Astrocyte (in vitro differentiated cells and primary cell): ENCODE measurements around the gene INPP4B. TPM values are rescaled to one million over a fixed set of nuclear protein-coding genes. Genes with fewer than 3 reads are reported as not detected.

Experiments used
- DNase-seq: peaks from one replicate; pipeline ENCODE4 v3.0.0-alpha.2; 2010; ENCODE audit warnings: low read depth
- FAIRE-seq: peaks from 2 replicates; lab custom pipeline; 2011; peaks lifted over from hg19 to GRCh38; lab: Jason Lieb, UNC
- H2AFZ ChIP-seq: 2 replicates; pipeline ENCODE4 v1.6.0; 2012; ENCODE audit warnings: low read depth, low read length, inconsistent platforms
- H3K27ac ChIP-seq: 2 replicates; pipeline ENCODE4 v1.5.1; 2011; ENCODE audit warnings: low read depth, low read length, inconsistent platforms
- H3K27me3 ChIP-seq: 2 replicates; pipeline ENCODE4 v1.6.0; 2011; ENCODE audit warnings: low read length, inconsistent platforms; ENCODE audit not compliant: insufficient read depth
- H3K36me3 ChIP-seq: 2 replicates; pipeline ENCODE4 v1.5.1; 2011; ENCODE audit warnings: low read length, inconsistent platforms; ENCODE audit not compliant: insufficient read depth
- H3K4me1 ChIP-seq: 2 replicates; pipeline ENCODE4 v1.5.1; 2011; ENCODE audit warnings: low read length, inconsistent platforms; ENCODE audit not compliant: insufficient read depth
- H3K4me2 ChIP-seq: 2 replicates; pipeline ENCODE4 v1.6.0; 2012; ENCODE audit warnings: low read length, inconsistent platforms
- H3K4me3 ChIP-seq: 2 replicates; pipeline ENCODE4 v1.5.1; 2011; ENCODE audit warnings: low read depth, mild to moderate bottlenecking, low read length, inconsistent platforms; ENCODE audit not compliant: insufficient read depth
- H3K79me2 ChIP-seq: 2 replicates; pipeline ENCODE4 v1.6.0; 2012; ENCODE audit warnings: mild to moderate bottlenecking, low read length, inconsistent platforms; ENCODE audit not compliant: insufficient read depth
- H3K9ac ChIP-seq: 2 replicates; pipeline ENCODE4 v1.6.0; 2012; ENCODE audit warnings: mild to moderate bottlenecking, low read length, inconsistent platforms
- H3K9me3 ChIP-seq: 2 replicates; pipeline ENCODE4 v1.5.1; 2012; ENCODE audit warnings: low read depth, mild to moderate bottlenecking, low read length, inconsistent platforms; ENCODE audit not compliant: insufficient read depth
- H4K20me1 ChIP-seq: 2 replicates; pipeline ENCODE4 v1.6.0; 2012; ENCODE audit warnings: low read length, inconsistent platforms; ENCODE audit not compliant: insufficient read depth
- H3K27ac Mint-ChIP-seq: one replicate; pipeline ENCODE4 v1.8.0; 2021; ENCODE audit warnings: mild to moderate bottlenecking, mixed read lengths; ENCODE audit not compliant: unreplicated experiment
- H3K27me3 Mint-ChIP-seq: one replicate; pipeline ENCODE4 v1.8.0; 2021; ENCODE audit warnings: low read depth, mixed read lengths; ENCODE audit not compliant: unreplicated experiment
- H3K36me3 Mint-ChIP-seq: one replicate; pipeline ENCODE4 v1.8.0; 2021; ENCODE audit warnings: low read depth, mixed read lengths; ENCODE audit not compliant: unreplicated experiment
- H3K4me1 Mint-ChIP-seq: one replicate; pipeline ENCODE4 v1.8.0; 2021; ENCODE audit warnings: low read depth, mixed read lengths; ENCODE audit not compliant: unreplicated experiment
- H3K4me3 Mint-ChIP-seq: one replicate; pipeline ENCODE4 v1.8.0; 2021; ENCODE audit warnings: mild to moderate bottlenecking, moderate library complexity, mixed read lengths; ENCODE audit not compliant: unreplicated experiment
- H3K9me3 Mint-ChIP-seq: one replicate; pipeline ENCODE4 v1.8.0; 2021; ENCODE audit warnings: mild to moderate bottlenecking, mixed read lengths; ENCODE audit not compliant: unreplicated experiment
- EZH2 ChIP-seq: IDR thresholded peaks from 2 replicates; pipeline ENCODE4 v1.6.1; 2012; ENCODE audit warnings: mild to moderate bottlenecking, low read length, inconsistent platforms; ENCODE audit not compliant: insufficient read depth
- total RNA-seq: library from RNA; stranded (reverse); gene quantifications from 2 replicates; pipeline ENCODE4 v1.2.1, GENCODE V29; 2021
- TF ChIP-seq, protein P1 (sequence below): IDR thresholded peaks from 2 replicates; pipeline ENCODE4 v1.5.1; 2011; ENCODE audit warnings: low read depth, mild to moderate bottlenecking, inconsistent platforms, low read length, moderate library complexity; ENCODE audit not compliant: insufficient read depth

The INPP4B gene
- total RNA-seq, 1 donor from 2014 or later, result 2.8 TPM

DNA sequence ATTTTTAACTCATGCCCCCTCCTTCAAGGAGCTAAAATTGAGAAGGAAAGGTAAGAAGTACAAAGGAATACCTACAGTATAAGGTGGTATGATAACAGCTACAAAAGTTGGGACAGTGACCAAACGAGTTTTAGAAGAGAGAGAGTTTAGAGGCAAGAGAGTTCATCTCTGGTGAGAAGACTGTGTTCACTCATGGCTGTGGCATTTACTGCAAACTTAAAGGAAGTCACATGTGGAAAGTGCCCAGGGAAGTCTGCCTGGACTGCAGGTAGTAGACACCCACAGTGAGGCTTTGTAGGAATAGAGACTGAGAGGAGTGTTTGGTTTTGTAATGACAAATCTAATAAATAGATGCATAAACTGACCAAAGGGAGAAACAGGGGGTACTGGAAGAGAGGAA lies 716.2 kb downstream of the INPP4B start:
- TF ChIP-seq EZH2, result no peak
- DNase-seq, result no peak
- Histone ChIP-seq H4K20me1 (no peaks in the 10 kb centered on the region), H3K4me3 (no peak overlapping the region), H3K9me3 (no peaks in the 10 kb centered on the region), H2AFZ (no peak overlapping the region), H3K4me2 (no peak overlapping the region), H3K27ac (no peak overlapping the region), H3K79me2 (no peaks in the 10 kb centered on the region), H3K4me1 (no peaks in the 10 kb centered on the region), H3K36me3 (no peaks in the 10 kb centered on the region), H3K9ac (no peak overlapping the region), H3K27me3 (no peaks in the 10 kb centered on the region)
- Mint-ChIP-seq H3K36me3 (no peaks in the 10 kb centered on the region), H3K4me3 (no peak overlapping the region), H3K27me3 (no peaks in the 10 kb centered on the region), H3K4me1 (peaks cover 2% of the 10 kb centered on the region), H3K9me3 (no peaks in the 10 kb centered on the region), H3K27ac (no peak overlapping the region)
- no peak for FAIRE-seq

DNA sequence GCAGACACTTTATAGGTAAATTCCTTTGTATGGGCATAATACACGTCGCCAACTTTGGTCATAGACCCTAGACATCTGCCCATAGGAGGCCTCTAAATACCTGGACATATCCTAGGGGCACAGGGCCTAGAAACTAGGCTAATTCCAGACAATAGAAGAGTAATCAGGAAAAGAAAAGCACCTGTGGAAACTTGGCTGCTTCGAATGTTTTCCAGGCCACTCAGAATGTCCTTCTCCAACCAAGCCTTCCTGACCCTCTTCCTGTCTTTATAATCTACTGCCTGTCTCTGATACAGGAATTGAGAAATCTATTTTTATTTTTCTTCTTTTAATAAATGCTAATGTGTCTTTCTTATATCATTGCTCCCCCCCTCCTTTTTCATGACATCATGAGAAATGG lies 716.6 kb downstream of the INPP4B start:
- H3K9me3 Mint-ChIP-seq, result no peaks in the 10 kb centered on the region
- H3K36me3 ChIP-seq, result no peaks in the 10 kb centered on the region
- no peaks in the 10 kb centered on the region for H3K27me3 ChIP-seq
- H3K4me3 ChIP-seq, result no peak overlapping the region
- H4K20me1 ChIP-seq, result no peaks in the 10 kb centered on the region
- no peak overlapping the region for H3K27ac Mint-ChIP-seq
- H3K27ac ChIP-seq, result no peak overlapping the region
- no peaks in the 10 kb centered on the region for H3K9me3 ChIP-seq
- H3K36me3 Mint-ChIP-seq, result no peaks in the 10 kb centered on the region
- TF ChIP-seq, protein P1, sequence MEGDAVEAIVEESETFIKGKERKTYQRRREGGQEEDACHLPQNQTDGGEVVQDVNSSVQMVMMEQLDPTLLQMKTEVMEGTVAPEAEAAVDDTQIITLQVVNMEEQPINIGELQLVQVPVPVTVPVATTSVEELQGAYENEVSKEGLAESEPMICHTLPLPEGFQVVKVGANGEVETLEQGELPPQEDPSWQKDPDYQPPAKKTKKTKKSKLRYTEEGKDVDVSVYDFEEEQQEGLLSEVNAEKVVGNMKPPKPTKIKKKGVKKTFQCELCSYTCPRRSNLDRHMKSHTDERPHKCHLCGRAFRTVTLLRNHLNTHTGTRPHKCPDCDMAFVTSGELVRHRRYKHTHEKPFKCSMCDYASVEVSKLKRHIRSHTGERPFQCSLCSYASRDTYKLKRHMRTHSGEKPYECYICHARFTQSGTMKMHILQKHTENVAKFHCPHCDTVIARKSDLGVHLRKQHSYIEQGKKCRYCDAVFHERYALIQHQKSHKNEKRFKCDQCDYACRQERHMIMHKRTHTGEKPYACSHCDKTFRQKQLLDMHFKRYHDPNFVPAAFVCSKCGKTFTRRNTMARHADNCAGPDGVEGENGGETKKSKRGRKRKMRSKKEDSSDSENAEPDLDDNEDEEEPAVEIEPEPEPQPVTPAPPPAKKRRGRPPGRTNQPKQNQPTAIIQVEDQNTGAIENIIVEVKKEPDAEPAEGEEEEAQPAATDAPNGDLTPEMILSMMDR, result no peak
- TF ChIP-seq EZH2, result no peak
- peaks cover 2% of the 10 kb centered on the region for H3K4me1 Mint-ChIP-seq
- no peaks in the 10 kb centered on the region for H3K4me1 ChIP-seq
- DNase-seq, result no peak
- H3K27me3 Mint-ChIP-seq, result no peaks in the 10 kb centered on the region
- no peak overlapping the region for H2AFZ ChIP-seq
- no peaks in the 10 kb centered on the region for H3K79me2 ChIP-seq
- FAIRE-seq, result no peak
- no peak overlapping the region for H3K9ac ChIP-seq
- no peak overlapping the region for H3K4me3 Mint-ChIP-seq
- H3K4me2 ChIP-seq, result no peak overlapping the region

DNA sequence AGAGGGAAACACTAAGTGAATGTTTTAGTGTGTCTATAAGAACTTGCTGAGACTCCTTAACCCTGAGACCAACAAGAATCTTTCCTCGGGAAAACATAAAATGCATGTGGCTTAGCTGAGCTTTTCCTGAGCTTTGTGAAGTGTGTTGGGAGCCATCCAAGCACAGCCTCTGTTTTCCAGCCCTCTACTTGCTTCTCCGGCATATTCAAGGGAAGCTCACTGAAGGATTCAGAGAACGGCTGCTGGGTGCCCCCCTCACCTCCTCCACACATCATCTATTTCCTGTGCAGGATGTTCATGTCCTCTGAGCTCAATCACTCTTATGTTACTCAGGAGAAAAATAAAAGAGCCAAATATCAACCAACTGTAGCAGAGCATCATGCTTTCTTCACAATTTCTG lies 717.6 kb downstream of the INPP4B start:
- peak overlapping the region; percentile 14 for H2AFZ ChIP-seq
- Mint-ChIP-seq H3K9me3 (no peaks in the 10 kb centered on the region), H3K4me1 (peaks cover 2% of the 10 kb centered on the region), H3K27me3 (no peaks in the 10 kb centered on the region), H3K27ac (no peak overlapping the region), H3K4me3 (no peak overlapping the region), H3K36me3 (no peaks in the 10 kb centered on the region)
- H3K79me2 ChIP-seq, result no peaks in the 10 kb centered on the region
- TF ChIP-seq, protein P1, result no peak
- no peak for TF ChIP-seq EZH2
- no peaks in the 10 kb centered on the region for H3K27me3 ChIP-seq
- no peak overlapping the region for H3K9ac ChIP-seq
- no peaks in the 10 kb centered on the region for H3K9me3 ChIP-seq
- H3K27ac ChIP-seq, result no peak overlapping the region
- no peak overlapping the region for H3K4me3 ChIP-seq
- no peaks in the 10 kb centered on the region for H4K20me1 ChIP-seq
- no peaks in the 10 kb centered on the region for H3K36me3 ChIP-seq
- peak; percentile 51 for DNase-seq
- no peak for FAIRE-seq
- H3K4me2 ChIP-seq, result no peak overlapping the region
- no peaks in the 10 kb centered on the region for H3K4me1 ChIP-seq
